IMR-90 (cell line): ENCODE data around the gene TCN1. TPM values are rescaled to one million over a fixed set of nuclear protein-coding genes. Genes with fewer than 3 reads are reported as not detected.
"Not testable (repeated sequence)": the region's sequence is repeated elsewhere in the genome, so short reads cannot be mapped to it uniquely, and the experiment has no call there.

Experiments
- ATAC-seq: fragments of 200-7000 bp; cut with Tn5 transposase; 2 replicates; pipeline ENCODE4 v1.9.1; 2020; ENCODE audit warnings: low read depth, mild to moderate bottlenecking, moderate library complexity
- BruUV-seq: library from RNA; stranded (reverse); fragments of 400-500 nt; replicated peaks from 2 replicates; lab custom pipeline; 2021; lab: Mats Ljungman, UMichigan
- CTCF ChIA-PET: fragments of 300-600 bp; formaldehyde crosslinking; extraction: SDS; loops from one replicate; lab custom pipeline; 2021; ENCODE audit warnings: antibody characterized with exemption; lab: Yijun Ruan, JAX
- POLR2A ChIA-PET: fragments of 300-600 bp; sonication (Branson Sonifier 250); formaldehyde crosslinking; loops from one replicate; lab custom pipeline; 2022; ENCODE audit warnings: antibody characterized with exemption; ENCODE audit not compliant: unreplicated experiment; lab: Charles Lee
- DNase-seq: peaks from one replicate; pipeline ENCODE4 v3.0.0; 2013
- H2AFZ ChIP-seq: replicated peaks from 2 replicates; pipeline ENCODE3; 2013; ENCODE audit warnings: low read length, mild to moderate bottlenecking; ENCODE audit not compliant: poor library complexity
- H2AK5ac ChIP-seq: 2 replicates; pipeline ENCODE4 v1.6.1; 2013; ENCODE audit warnings: low read depth, low read length, inconsistent platforms
- H2AK9ac ChIP-seq: replicated peaks from 2 replicates; pipeline ENCODE3; 2013; ENCODE audit warnings: mild to moderate bottlenecking, low read depth, low read length, moderate library complexity; ENCODE audit not compliant: poor library complexity
- H2BK120ac ChIP-seq: 2 replicates; pipeline ENCODE4 v1.6.1; 2013; ENCODE audit warnings: low read depth, low read length, inconsistent platforms
- H2BK15ac ChIP-seq: 3 replicates; pipeline ENCODE4 v1.6.1; 2013; ENCODE audit warnings: low read depth, low read length, inconsistent platforms
- H2BK20ac ChIP-seq: 2 replicates; pipeline ENCODE4 v1.6.1; 2013; ENCODE audit warnings: low read depth, mild to moderate bottlenecking, inconsistent platforms, low read length, moderate library complexity
- H2BK5ac ChIP-seq: 2 replicates; pipeline ENCODE4 v1.6.1; 2013; ENCODE audit warnings: mild to moderate bottlenecking, low read depth, low read length, inconsistent platforms; ENCODE audit not compliant: poor library complexity, severe bottlenecking
- H3K14ac ChIP-seq: replicated peaks from 2 replicates; pipeline ENCODE4 v1.6.1; 2013; ENCODE audit warnings: low read depth, low read length, inconsistent platforms
- H3K18ac ChIP-seq: 2 replicates; pipeline ENCODE4 v1.6.1; 2013; ENCODE audit warnings: low read depth, low read length, control low read depth
- H3K23ac ChIP-seq: 2 replicates; pipeline ENCODE4 v1.6.1; 2013; ENCODE audit warnings: low read depth, low read length, inconsistent platforms
- H3K27ac ChIP-seq: 2 replicates; pipeline ENCODE4 v1.5.1; 2013; ENCODE audit warnings: mild to moderate bottlenecking, control low read depth, low read length; ENCODE audit not compliant: insufficient read depth
- H3K27me3 ChIP-seq: 2 replicates; pipeline ENCODE4 v1.6.1; 2013; ENCODE audit warnings: low read length; ENCODE audit not compliant: control insufficient read depth, insufficient read depth
- H3K36me3 ChIP-seq: 2 replicates; pipeline ENCODE4 v1.6.1; 2013; ENCODE audit warnings: low read length, mixed read lengths; ENCODE audit not compliant: control insufficient read depth, insufficient read depth
- H3K4ac ChIP-seq: 2 replicates; pipeline ENCODE4 v1.6.1; 2013; ENCODE audit warnings: low read depth, low read length, inconsistent platforms
- H3K4me1 ChIP-seq: 2 replicates; pipeline ENCODE4 v1.6.1; 2013; ENCODE audit warnings: low read length, mixed read lengths; ENCODE audit not compliant: control insufficient read depth, insufficient read depth
- H3K4me2 ChIP-seq: 2 replicates; pipeline ENCODE4 v1.6.1; 2013; ENCODE audit warnings: low read depth, mild to moderate bottlenecking, control low read depth, low read length, moderate library complexity
- H3K4me3 ChIP-seq: 2 replicates; pipeline ENCODE4 v1.5.1; 2013; ENCODE audit warnings: low read depth, mild to moderate bottlenecking, control low read depth, low read length, moderate library complexity; ENCODE audit not compliant: insufficient read depth
- H3K56ac ChIP-seq: 2 replicates; pipeline ENCODE4 v1.6.1; 2013; ENCODE audit warnings: low read length, inconsistent platforms; ENCODE audit not compliant: insufficient read depth; ENCODE audit errors: extremely low read depth
- H3K79me1 ChIP-seq, 2 experiments: 2 replicates each; pipeline ENCODE4 v1.6.1; 2013; ENCODE audit warnings: low read length in 2 of 2, inconsistent platforms in 1 of 2, low read depth in 1 of 2
- H3K9ac ChIP-seq: 2 replicates; pipeline ENCODE4 v1.6.1; 2013; ENCODE audit warnings: low read depth, low read length, control low read depth
- H3K9me1 ChIP-seq: 2 replicates; pipeline ENCODE4 v1.6.1; 2013; ENCODE audit warnings: low read length, inconsistent platforms; ENCODE audit not compliant: insufficient read depth
- H3K9me3 ChIP-seq: 2 replicates; pipeline ENCODE4 v1.6.1; 2013; ENCODE audit warnings: low read length; ENCODE audit not compliant: control insufficient read depth, insufficient read depth
- H4K20me1 ChIP-seq: 2 replicates; pipeline ENCODE4 v1.6.1; 2013; ENCODE audit warnings: low read length, inconsistent platforms; ENCODE audit not compliant: insufficient read depth
- H4K5ac ChIP-seq: 2 replicates; pipeline ENCODE4 v1.6.1; 2013; ENCODE audit warnings: mild to moderate bottlenecking, low read depth, low read length, control low read depth
- H4K8ac ChIP-seq, 2 experiments: 2 replicates each; pipeline ENCODE4 v1.6.1; 2013; ENCODE audit warnings: low read depth in 2 of 2, low read length in 2 of 2, control low read depth in 1 of 2, inconsistent platforms in 1 of 2
- H4K91ac ChIP-seq: 2 replicates; pipeline ENCODE4 v1.6.1; 2013; ENCODE audit warnings: low read depth, low read length, inconsistent platforms; ENCODE audit not compliant: insufficient read depth
- MXI1 ChIP-seq: IDR thresholded peaks from 2 replicates; pipeline ENCODE4 v1.6.1; 2012; ENCODE audit warnings: low read depth, mild to moderate bottlenecking, low read length, moderate library complexity, borderline replicate concordance
- USF2 ChIP-seq: fragments of 150-350 bp; IDR thresholded peaks from 2 replicates; pipeline ENCODE4 v1.6.1; 2017; ENCODE audit warnings: mild to moderate bottlenecking, antibody characterized with exemption, low read length, low read depth
- WGBS, 2 experiments: methylation state at CpG; one replicate each; pipeline versions ENCODE4 v1.1.5 to v1.1.7; 2013; ENCODE audit warnings: missing lambda C conversion rate in 2 of 2; ENCODE audit not compliant: insufficient read length in 1 of 2; ENCODE audit errors: extremely low coverage in 2 of 2; 5-methylcytosine and 5-hydroxymethylcytosine counted together
- dilution Hi-C: fragments of 300-500 bp; cut with HindIII; formaldehyde crosslinking; loops from one replicate; pipeline ENCODE4 v1.14.3; 2018; ENCODE audit warnings: low sequenced_read_pairs; ENCODE audit not compliant: unreplicated experiment
- in situ Hi-C: fragments of 300-500 bp; cut with MboI; formaldehyde crosslinking; loops from 3 replicates; pipeline ENCODE4 v1.14.3; 2019; ENCODE audit warnings: low sequenced_read_pairs, inconsistent platforms, mixed read lengths
- intact Hi-C: fragments of 100-400 bp; cut with micrococcal nuclease; formaldehyde crosslinking; loops from 2 replicates; pipeline ENCODE4 v1.10.0; 2022
- polyA plus RNA-seq, 3 experiments: library from polyadenylated mRNA; depleted of rRNA; stranded (reverse); fragments of >200 nt; gene quantifications; 2 replicates each; pipeline ENCODE4 v1.2.3, GENCODE V29; 2012; ENCODE audit warnings: low replicate concordance in 1 of 3
- total RNA-seq: library from RNA; depleted of rRNA; stranded (reverse); fragments of >200 nt; gene quantifications from 2 replicates; pipeline ENCODE4 v1.2.3, GENCODE V29; 2012

The TCN1 gene
- total and polyA plus RNA-seq, 2 of the 4 experiments (the other 2 are of a cell fraction) = not detected

GRCh38 chr11:59854871-59855270 lies 11.4 kb downstream of the TCN1 start (continued):
- TF ChIP-seq USF2 (no peak), MXI1 (no peak)

DNA sequence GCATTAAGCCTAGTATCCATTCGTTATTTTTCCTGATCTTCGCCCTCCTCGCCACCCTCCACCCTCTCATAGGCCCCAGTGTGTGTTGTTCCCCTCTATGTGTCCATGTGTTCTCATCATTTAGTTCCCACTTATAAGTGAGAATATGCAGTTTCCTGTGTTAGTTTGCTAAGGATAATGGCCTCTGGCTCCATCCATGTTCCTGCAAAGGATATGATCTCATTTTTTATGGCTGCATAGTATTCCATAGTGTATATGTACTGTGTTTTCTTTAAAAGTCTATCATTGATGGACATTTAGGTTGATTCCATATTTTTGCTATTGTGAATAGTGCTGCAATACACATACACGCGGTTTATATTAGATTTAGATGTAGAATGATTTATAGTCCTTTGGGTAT lies 14.9 kb downstream of the TCN1 start:
- H3K27ac ChIP-seq, POLR2A ChIA-PET, BruUV-seq, ATAC-seq, H3K18ac ChIP-seq, H3K9ac ChIP-seq, H3K4me3 ChIP-seq, H2AK5ac ChIP-seq, H4K91ac ChIP-seq, H3K4me1 ChIP-seq, H3K14ac ChIP-seq, H3K56ac ChIP-seq, H2BK120ac ChIP-seq, H2BK15ac ChIP-seq, H3K4me2 ChIP-seq, DNase-seq, H3K27me3 ChIP-seq, CTCF ChIA-PET, H3K36me3 ChIP-seq, H2BK20ac ChIP-seq, intact Hi-C loops, H4K20me1 ChIP-seq, dilution Hi-C loops, H3K9me3 ChIP-seq, H4K5ac ChIP-seq, H3K9me1 ChIP-seq, H2BK5ac ChIP-seq, H3K79me1 ChIP-seq, H4K8ac ChIP-seq, in situ Hi-C loops, H3K4ac ChIP-seq, H2AFZ ChIP-seq, H3K23ac ChIP-seq, H2AK9ac ChIP-seq: not testable (repeated sequence)
- WGBS, 2 experiments = no CpG with 5 or more reads among the region's 5 CpGs

GRCh38 chr11:59849551-59849950 lies 16.7 kb downstream of the TCN1 start:
- H3K14ac ChIP-seq, BruUV-seq, H2AFZ ChIP-seq, H3K23ac ChIP-seq, H4K91ac ChIP-seq, H3K9me3 ChIP-seq, H2BK5ac ChIP-seq, CTCF ChIA-PET, H4K8ac ChIP-seq, H3K27ac ChIP-seq, H2BK20ac ChIP-seq, H3K4me2 ChIP-seq, H2AK9ac ChIP-seq, H2AK5ac ChIP-seq, H3K4me3 ChIP-seq, POLR2A ChIA-PET, H3K9ac ChIP-seq, ATAC-seq, H3K18ac ChIP-seq, dilution Hi-C loops, H3K4me1 ChIP-seq, H4K5ac ChIP-seq, H3K79me1 ChIP-seq, H3K27me3 ChIP-seq, H3K56ac ChIP-seq, H3K9me1 ChIP-seq, intact Hi-C loops, H2BK120ac ChIP-seq, DNase-seq, H3K4ac ChIP-seq, H4K20me1 ChIP-seq, H2BK15ac ChIP-seq, H3K36me3 ChIP-seq: not testable (repeated sequence)
- no CpG with 5 or more reads among the region's 2 CpGs for WGBS, 2 experiments
- in situ Hi-C loops = loop anchor here (25.0 kb wide), 1 partner anchor 338 kb away; the partner anchor contains the start of gene MS4A6A
